Measurements from ENCODE around the gene PHYH.

GRCh38 chr10:13291821-13292773 is 7.8 kb downstream of the PHYH start:
- TF ChIP-seq POLR2A (IDR thresholded peaks at IDR 0.05; ENCODE audit: low read length) (no peak), GATA1 (IDR thresholded peaks at IDR 0.05; ENCODE audit: low read depth, low read length) (no peak)
